RWPE1 (cell line): ENCODE data around the gene TKFC.
A peak's percentile ranks its signal among the peaks of the same experiment; 100 is the strongest.

ENCODE experiments used
- CTCF ChIA-PET: fragments of 350-600 bp; sonication (Branson Sonifier 250); formaldehyde crosslinking; extraction: SDS; loops from one replicate; lab custom pipeline; 2021; lab: Yijun Ruan, JAX
- POLR2A ChIA-PET: fragments of 400-600 bp; formaldehyde crosslinking; extraction: SDS; loops from one replicate; lab custom pipeline; 2020; ENCODE audit warnings: antibody characterized with exemption; ENCODE audit not compliant: low non-redundant PET; lab: Yijun Ruan, JAX
- DNase-seq: peaks from one replicate; pipeline ENCODE4 v3.0.0; 2012; ENCODE audit warnings: low spot score
- H3K27ac ChIP-seq: fragments of 450-650 bp; 2 replicates; pipeline ENCODE4 v1.5.1; 2017
- CTCF ChIP-seq: fragments of 450-650 bp; conservative IDR thresholded peaks from 2 replicates; pipeline ENCODE4 v1.5.1; 2017; ENCODE audit warnings: low read depth, mild to moderate bottlenecking

Gene TKFC

GRCh38 chr11:61293867-61294716 is 38.9 kb upstream of the TKFC start:
- CTCF ChIA-PET = interaction anchor here (0.5 to 2.3 kb wide), 8 partner anchors 9 to 1615 kb away, joined by 3 to 15 read pairs (median 3); no protein-coding TSS in a partner anchor
- DNase-seq = peak; percentile 24
- peak overlapping the region; percentile 50; the same call in 1 of the 2 replicates for H3K27ac ChIP-seq
- TF ChIP-seq CTCF = no peak
- POLR2A ChIA-PET = no interaction called here

GRCh38 chr11:61294717-61295595 is 38.1 kb upstream of the TKFC start, which contains the start of gene VWCE:
TSS of gene VWCE (minus strand) at chr11:61295316. CDS start at chr11:61295037, 279 bp downstream.
- ChIA-PET POLR2A (no interaction called here), CTCF (interaction anchor here (0.7 to 2.3 kb wide), 4 partner anchors 13 to 1614 kb away, joined by 3 to 15 read pairs (median 3); no protein-coding TSS in a partner anchor)
- TF ChIP-seq CTCF = peak; percentile 49
- DNase-seq = peak; percentile 45
- H3K27ac ChIP-seq = peak within 1 kb of the TSS; percentile 73; the same call in 1 of the 2 replicates

- peak overlapping the region; percentile 50; the same call in 1 of the 2 replicates for H3K27ac ChIP-seq
- TF ChIP-seq CTCF = no peak
- DNase-seq = no peak
- POLR2A ChIA-PET = no interaction called here
- CTCF ChIA-PET = interaction anchor here (1.1 to 2.3 kb wide), 2 partner anchors 41 to 122 kb away, joined by 4 to 15 read pairs; no protein-coding TSS in a partner anchor
Measured at GRCh38 chr11:61295596-61295926, 37.5 kb upstream of the TKFC start.

- DNase-seq = peak; percentile 41
- CTCF ChIA-PET = no interaction called here
- POLR2A ChIA-PET = no interaction called here
- no peak for TF ChIP-seq CTCF
- H3K27ac ChIP-seq = peak overlapping the region; percentile 73
Measured at GRCh38 chr11:61297341-61297740, 35.7 kb upstream of the TKFC start.

DNA sequence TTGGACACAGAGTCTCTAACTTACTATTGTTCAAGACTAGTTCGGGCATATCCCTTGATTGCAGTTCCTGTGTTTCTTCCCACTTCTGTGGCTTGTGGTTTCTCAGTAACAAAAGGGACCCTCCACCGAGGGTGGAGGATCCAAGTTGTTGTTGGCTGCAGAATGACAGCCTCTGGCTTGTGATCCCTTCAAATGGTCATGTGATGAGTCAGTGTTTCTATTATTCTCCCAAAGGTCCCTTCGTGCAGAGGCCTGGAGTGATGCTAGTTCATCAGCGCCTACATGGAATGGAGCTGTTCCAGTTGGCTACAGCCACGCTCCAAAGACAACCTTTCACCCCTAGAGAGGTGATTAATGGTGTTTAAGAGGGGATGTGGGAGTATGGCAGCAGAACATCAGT is 35.3 kb upstream of the TKFC start:
- peak overlapping the region; percentile 73 for H3K27ac ChIP-seq
- TF ChIP-seq CTCF = no peak
- ChIA-PET POLR2A (interaction anchor here (0.6 kb wide), 1 partner anchor 16 kb away, joined by 6 read pairs; no protein-coding TSS in a partner anchor), CTCF (interaction anchor here (0.7 kb wide), 1 partner anchor 193 kb away, joined by 3 read pairs; no protein-coding TSS in a partner anchor)
- peak; percentile 74 for DNase-seq
